ENCODE data around the gene APOL2. TPM values are rescaled to one million over a fixed set of nuclear protein-coding genes. Genes with fewer than 3 reads are reported as not detected.

APOL2 gene
- total RNA-seq, 1 donor from 2014 or later, result 63.8 TPM

DNA sequence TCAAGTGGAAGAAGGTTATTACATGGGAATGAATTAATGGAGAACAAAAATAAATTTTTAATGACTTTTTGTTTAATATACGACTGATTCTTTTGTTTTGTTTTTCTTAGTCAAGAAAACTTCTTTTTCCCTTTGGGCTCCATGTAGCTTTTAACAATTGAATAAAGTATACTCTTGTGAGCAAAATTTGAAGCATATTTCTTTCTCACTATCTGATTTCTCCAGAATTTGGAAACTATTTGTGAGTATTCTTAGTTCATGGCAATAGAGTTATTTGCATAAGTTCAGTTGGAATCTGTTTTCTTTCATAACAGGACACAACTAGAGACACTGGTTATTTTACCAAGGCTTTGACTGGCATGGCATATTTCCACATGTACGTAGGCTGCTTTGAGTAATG lies 9.8 kb upstream of the APOL2 start:
- Histone ChIP-seq H3K4me1 (peaks cover 20% of the 10 kb centered on the region), H3K36me3 (no peaks in the 10 kb centered on the region), H3K4me3 (no peak overlapping the region), H3K27ac (no peak overlapping the region), H3K27me3 (no peaks in the 10 kb centered on the region), H3K9me3 (no peaks in the 10 kb centered on the region)
- no peak for TF ChIP-seq CTCF (IDR thresholded peaks at IDR 0.05)
- no peak for TF ChIP-seq POLR2A (IDR thresholded peaks at IDR 0.05)
- TF ChIP-seq POLR2AphosphoS5 (IDR thresholded peaks at IDR 0.05; ENCODE audit: insufficient read depth in 1 of 2, low read depth in 1 of 2), result no peak
- intact Hi-C loops (cut with DNase I), result no loop called here
- no peak for DNase-seq (ENCODE audit: extremely low spot score in 2 of 2)

GRCh38 chr22:36247955-36248354 lies 8.6 kb upstream of the APOL2 start:
- no peak for DNase-seq (ENCODE audit: extremely low spot score in 2 of 2)
- H3K27ac ChIP-seq, result no peak overlapping the region
- no peaks in the 10 kb centered on the region for H3K9me3 ChIP-seq
- no peak for TF ChIP-seq POLR2A (IDR thresholded peaks at IDR 0.05)
- TF ChIP-seq POLR2AphosphoS5 (IDR thresholded peaks at IDR 0.05; ENCODE audit: insufficient read depth in 1 of 2, low read depth in 1 of 2), result no peak
- TF ChIP-seq CTCF (IDR thresholded peaks at IDR 0.05), result no peak
- H3K4me3 ChIP-seq, result no peak overlapping the region
- no peaks in the 10 kb centered on the region for H3K27me3 ChIP-seq
- peaks cover 15% of the 10 kb centered on the region for H3K4me1 ChIP-seq
- intact Hi-C loops (cut with DNase I), result no loop called here
- H3K36me3 ChIP-seq, result no peaks in the 10 kb centered on the region

DNA sequence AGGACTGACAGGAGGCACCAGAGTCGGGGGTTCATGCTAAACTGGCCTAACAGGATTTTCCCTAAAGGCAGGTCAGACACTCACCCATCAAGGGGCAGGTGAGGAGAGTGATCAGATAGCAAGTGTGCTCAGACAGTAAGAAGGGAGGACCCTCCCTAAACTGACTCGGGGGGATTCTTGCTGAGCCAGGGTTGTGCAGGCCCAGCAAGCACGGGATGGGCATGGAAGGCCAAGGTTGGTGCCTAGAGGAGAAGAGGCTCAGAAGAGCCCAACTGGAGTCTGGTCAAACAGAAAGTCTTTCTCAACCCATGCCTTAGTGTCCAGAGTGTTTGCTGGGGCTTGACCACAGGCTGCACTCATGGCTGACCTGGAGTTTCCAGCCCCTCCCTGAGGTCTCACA lies 7.4 kb upstream of the APOL2 start:
- Histone ChIP-seq H3K4me3 (no peak overlapping the region), H3K36me3 (no peaks in the 10 kb centered on the region), H3K9me3 (no peaks in the 10 kb centered on the region), H3K27me3 (no peaks in the 10 kb centered on the region), H3K27ac (no peak overlapping the region), H3K4me1 (peaks cover 9% of the 10 kb centered on the region)
- no peak for TF ChIP-seq POLR2AphosphoS5 (IDR thresholded peaks at IDR 0.05; ENCODE audit: insufficient read depth in 1 of 2, low read depth in 1 of 2)
- TF ChIP-seq CTCF (IDR thresholded peaks at IDR 0.05), result no peak
- TF ChIP-seq POLR2A (IDR thresholded peaks at IDR 0.05), result no peak
- intact Hi-C loops (cut with DNase I), result no loop called here
- peak; percentile 64 to 75 for DNase-seq (ENCODE audit: extremely low spot score in 2 of 2)

- H3K4me1 ChIP-seq, result peaks cover 9% of the 10 kb centered on the region
- H3K9me3 ChIP-seq, result no peaks in the 10 kb centered on the region
- no peak overlapping the region for H3K4me3 ChIP-seq
- intact Hi-C loops (cut with DNase I), result no loop called here
- H3K27ac ChIP-seq, result no peak overlapping the region
- DNase-seq (ENCODE audit: extremely low spot score in 2 of 2), result peak; percentile 56 to 74
- no peaks in the 10 kb centered on the region for H3K27me3 ChIP-seq
- H3K36me3 ChIP-seq, result no peaks in the 10 kb centered on the region
- TF ChIP-seq POLR2AphosphoS5 (IDR thresholded peaks at IDR 0.05; ENCODE audit: insufficient read depth in 1 of 2, low read depth in 1 of 2), result no peak
- no peak for TF ChIP-seq POLR2A (IDR thresholded peaks at IDR 0.05)
- no peak for TF ChIP-seq CTCF (IDR thresholded peaks at IDR 0.05)
Observed at GRCh38 chr22:36245805-36246356, 6.6 kb upstream of the APOL2 start.

DNA sequence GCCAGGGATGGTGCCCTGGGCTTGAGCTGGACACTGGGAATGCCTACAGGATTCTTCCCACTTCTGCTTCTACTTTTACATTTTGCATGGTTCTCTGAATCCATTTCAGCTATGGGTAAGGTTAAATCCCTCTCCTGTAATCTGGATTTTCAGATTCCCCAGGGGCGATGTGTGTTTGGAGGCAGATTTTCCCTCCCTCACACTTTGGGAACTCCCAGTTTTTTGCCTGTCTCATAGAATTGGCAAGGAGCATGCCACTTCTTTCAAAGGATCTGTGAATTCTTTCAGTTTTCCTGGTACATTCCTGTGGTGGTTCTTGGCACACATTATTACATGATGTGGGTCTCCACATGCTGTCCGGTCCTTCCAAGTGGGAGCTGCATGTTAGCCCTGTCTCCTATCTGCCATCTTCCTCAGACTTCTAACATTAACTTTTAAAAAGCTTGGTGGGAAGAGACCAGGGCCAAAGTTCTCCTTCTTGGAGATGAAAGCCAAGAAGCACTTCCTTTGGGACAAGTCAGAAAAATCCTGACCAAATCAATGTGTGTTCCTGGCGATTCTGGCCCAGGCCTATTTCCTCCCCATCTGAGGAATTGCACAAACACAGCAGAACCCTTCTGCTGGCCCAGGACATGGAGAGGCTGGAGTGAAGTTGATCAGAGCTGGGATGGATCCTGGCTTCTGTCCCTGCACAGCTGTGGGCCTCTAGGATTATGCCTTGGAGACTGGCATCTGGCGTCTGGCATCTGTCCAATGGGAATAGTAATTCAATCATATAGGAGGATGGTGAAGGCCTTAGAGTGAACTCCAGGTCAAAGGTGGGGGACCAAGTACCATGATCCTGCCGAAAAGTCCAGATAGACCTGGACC lies 5.4 kb upstream of the APOL2 start:
- H3K27me3 ChIP-seq, result no peaks in the 10 kb centered on the region
- no peak overlapping the region for H3K4me3 ChIP-seq
- peak; percentile 67 to 91 for DNase-seq (ENCODE audit: extremely low spot score in 2 of 2)
- TF ChIP-seq POLR2AphosphoS5 (IDR thresholded peaks at IDR 0.05; ENCODE audit: insufficient read depth in 1 of 2, low read depth in 1 of 2) (no peak), CTCF (IDR thresholded peaks at IDR 0.05) (no peak)
- intact Hi-C loops (cut with DNase I), result no loop called here
- H3K4me1 ChIP-seq, result peaks cover 12% of the 10 kb centered on the region
- H3K36me3 ChIP-seq, result no peaks in the 10 kb centered on the region
- peak overlapping the region; percentile 64 for H3K27ac ChIP-seq
- no peaks in the 10 kb centered on the region for H3K9me3 ChIP-seq
